NCI-H524 treated with DMSO at 0.1 percent for 48 hours (cell line): Measurements from ENCODE around the gene GINS1.
"Not testable (repeated sequence)": the region's sequence is repeated elsewhere in the genome, so short reads cannot be mapped to it uniquely, and the experiment has no call there.

Experiments
- DNase-seq: peaks from one replicate; lab custom pipeline; 2025; lab: John Stamatoyannopoulos, UW

The GINS1 gene

GRCh38 chr20:25389858-25390537, 17.5 kb upstream of the GINS1 start:
- DNase-seq = no peak

- DNase-seq = peak; percentile 84
These were observed 16.6 kb upstream of the GINS1 start, which contains the start of gene ABHD12 for GRCh38 chr20:25390538-25391528. Gene ABHD12, minus strand, starts transcription at chr20:25390835. Its CDS starts 132 bp downstream, at chr20:25390703.

GRCh38 chr20:25394276-25394675, 13.2 kb upstream of the GINS1 start:
- DNase-seq = no peak

GRCh38 chr20:25394996-25395395, 12.5 kb upstream of the GINS1 start:
- DNase-seq = no peak

GRCh38 chr20:25397096-25397495, 10.4 kb upstream of the GINS1 start:
- no peak for DNase-seq

- no peak for DNase-seq
These were observed 9.7 kb upstream of the GINS1 start for GRCh38 chr20:25397821-25398220.

- DNase-seq = no peak
These were observed 9.0 kb upstream of the GINS1 start for GRCh38 chr20:25398376-25399036.

GRCh38 chr20:25399037-25399430, 8.4 kb upstream of the GINS1 start:
- peak; percentile 33 for DNase-seq

GRCh38 chr20:25400291-25400732, 7.2 kb upstream of the GINS1 start:
- not testable (repeated sequence) for DNase-seq

GRCh38 chr20:25402583-25402982, 4.9 kb upstream of the GINS1 start:
- no peak for DNase-seq

- no peak for DNase-seq
These were observed 686 bp downstream of the GINS1 start for GRCh38 chr20:25408170-25408547.

GRCh38 chr20:25408890-25409289, 1.4 kb downstream of the GINS1 start:
- DNase-seq = no peak

- DNase-seq = no peak
These were observed 11.3 kb downstream of the GINS1 start for GRCh38 chr20:25418776-25419175.

- DNase-seq = no peak
These were observed 13.6 kb downstream of the GINS1 start for GRCh38 chr20:25421102-25421501.

GRCh38 chr20:25422032-25422431, 14.6 kb downstream of the GINS1 start:
- no peak for DNase-seq

GRCh38 chr20:25424536-25424935, 17.1 kb downstream of the GINS1 start:
- DNase-seq = no peak

GRCh38 chr20:25437153-25437581, 29.7 kb downstream of the GINS1 start:
- DNase-seq = no peak

- no peak for DNase-seq
These were observed 31.9 kb downstream of the GINS1 start for GRCh38 chr20:25439328-25439727.

- no peak for DNase-seq
These were observed 37.1 kb downstream of the GINS1 start for GRCh38 chr20:25444556-25444955.

GRCh38 chr20:25447671-25448070, 40.2 kb downstream of the GINS1 start:
- no peak for DNase-seq

- no peak for DNase-seq
These were observed 44.9 kb downstream of the GINS1 start for GRCh38 chr20:25452333-25452732.

- DNase-seq = no peak
These were observed 45.8 kb downstream of the GINS1 start for GRCh38 chr20:25453035-25453810.
